ENCODE results near the gene MT1E. TPM values are rescaled to one million over a fixed set of nuclear protein-coding genes. Genes with fewer than 3 reads are reported as not detected.
"Not testable (repeated sequence)": the region's sequence is repeated elsewhere in the genome, so short reads cannot be mapped to it uniquely, and the experiment has no call there.

MT1E gene
- total and polyA plus RNA-seq, 2 donors (not counting 1 experiment from before 2014, with no cell fraction given): 3.1 TPM; not detected in 1

- intact Hi-C loops (cut with micrococcal nuclease): no loop called here
- Histone ChIP-seq H3K9me3 (ENCODE audit: control extremely low read depth in 1 of 3, control insufficient read depth in 2 of 3, insufficient read depth in 1 of 3, low read length in 2 of 3) (no peaks in the 10 kb centered on the region), H3K4me2 (replicated peaks; ENCODE audit: low read depth, low read length, poor library complexity, severe bottlenecking) (no peak overlapping the region), H3K4me1 (ENCODE audit: control insufficient read depth in 2 of 2, insufficient read depth in 2 of 2, low read length in 2 of 2) (peaks cover 17% of the 10 kb centered on the region in 2 donors), H3K36me3 (replicated peaks in 1 of 2; ENCODE audit: control extremely low read depth in 1 of 2, control insufficient read depth in 1 of 2, extremely low read depth in 1 of 2, insufficient read depth in 2 of 2, low read length in 1 of 2) (no peaks in the 10 kb centered on the region), H3K27ac (ENCODE audit: low read length in 2 of 2) (no peak overlapping the region), H3K27me3 (replicated peaks in 1 of 4; ENCODE audit: control extremely low read depth in 1 of 4, control insufficient read depth in 3 of 4, insufficient read depth in 4 of 4, low read length in 3 of 4) (peaks cover 0 to 43% (median 24%) of the 10 kb centered on the region in 4 experiments), H4K20me1 (ENCODE audit: control insufficient read depth, insufficient read depth, low read length, poor library complexity, severe bottlenecking) (no peaks in the 10 kb centered on the region), H2AFZ (ENCODE audit: insufficient read depth, low read depth, low read length, poor library complexity, severe bottlenecking) (no peak overlapping the region), H3K79me2 (ENCODE audit: control insufficient read depth, insufficient read depth, low read length) (no peaks in the 10 kb centered on the region), H3K9ac (ENCODE audit: low read length) (no peak overlapping the region), H3K4me3 (ENCODE audit: control extremely low read depth in 1 of 5, extremely low read depth in 1 of 5, insufficient read depth in 1 of 5, low read depth in 2 of 5, low read length in 4 of 5) (no peak overlapping the region)
- Mint-ChIP-seq H3K27ac (no peak overlapping the region), H3K4me1 (peaks cover 18% of the 10 kb centered on the region), H3K27me3 (peaks cover 51% of the 10 kb centered on the region), H3K9me3 (ENCODE audit: insufficient read depth) (no peaks in the 10 kb centered on the region), H3K4me3 (no peak overlapping the region)
- no peak for ATAC-seq (ENCODE audit: low read depth)
- WGBS (ENCODE audit: insufficient coverage): 93% methylated on average over 3 of the region's 8 CpGs
- ChIA-PET POLR2A (no interaction called here), CTCF (no interaction called here)
- no peak for TF ChIP-seq EZH2 (IDR thresholded peaks at IDR 0.05; ENCODE audit: borderline replicate concordance, insufficient read depth, low read depth, low read length, poor library complexity, severe bottlenecking)
- no peak for TF ChIP-seq CTCF (IDR thresholded peaks at IDR 0.05)
- DNase-seq: no peak
Observed at GRCh38 chr16:56620339-56620897, 5.2 kb upstream of the MT1E start.

GRCh38 chr16:56621665-56622445, 3.7 kb upstream of the MT1E start:
- ATAC-seq (ENCODE audit: low read depth); H2AFZ ChIP-seq (ENCODE audit: insufficient read depth, low read depth, low read length, poor library complexity, severe bottlenecking); H4K20me1 ChIP-seq (ENCODE audit: control insufficient read depth, insufficient read depth, low read length, poor library complexity, severe bottlenecking); H3K4me3 Mint-ChIP-seq; CTCF ChIA-PET; H3K4me2 ChIP-seq (replicated peaks; ENCODE audit: low read depth, low read length, poor library complexity, severe bottlenecking); H3K9ac ChIP-seq (ENCODE audit: low read length); H3K9me3 Mint-ChIP-seq (ENCODE audit: insufficient read depth); H3K27ac Mint-ChIP-seq; H3K79me2 ChIP-seq (ENCODE audit: control insufficient read depth, insufficient read depth, low read length); H3K27ac ChIP-seq (ENCODE audit: low read length in 2 of 2); H3K4me3 ChIP-seq (ENCODE audit: control extremely low read depth in 1 of 5, extremely low read depth in 1 of 5, insufficient read depth in 1 of 5, low read depth in 2 of 5, low read length in 4 of 5); DNase-seq; intact Hi-C loops (cut with micrococcal nuclease); H3K36me3 ChIP-seq (replicated peaks in 1 of 2; ENCODE audit: control extremely low read depth in 1 of 2, control insufficient read depth in 1 of 2, extremely low read depth in 1 of 2, insufficient read depth in 2 of 2, low read length in 1 of 2); H3K9me3 ChIP-seq (ENCODE audit: control extremely low read depth in 1 of 3, control insufficient read depth in 2 of 3, insufficient read depth in 1 of 3, low read length in 2 of 3); POLR2A ChIA-PET: not testable (repeated sequence)
- Mint-ChIP-seq H3K4me1 (peaks cover 20% of the 10 kb centered on the region), H3K27me3 (peaks cover 55% of the 10 kb centered on the region)
- 79% methylated on average over 4 of the region's 4 CpGs for WGBS (ENCODE audit: insufficient coverage)
- Histone ChIP-seq H3K4me1 (ENCODE audit: control insufficient read depth in 2 of 2, insufficient read depth in 2 of 2, low read length in 2 of 2) (peaks cover 22 to 23% of the 10 kb centered on the region in 2 donors), H3K27me3 (replicated peaks in 1 of 4; ENCODE audit: control extremely low read depth in 1 of 4, control insufficient read depth in 3 of 4, insufficient read depth in 4 of 4, low read length in 3 of 4) (peaks cover 0 to 47% (median 31%) of the 10 kb centered on the region in 4 experiments)

- H3K4me2 ChIP-seq (replicated peaks; ENCODE audit: low read depth, low read length, poor library complexity, severe bottlenecking); H3K27ac ChIP-seq (ENCODE audit: low read length in 2 of 2); H4K20me1 ChIP-seq (ENCODE audit: control insufficient read depth, insufficient read depth, low read length, poor library complexity, severe bottlenecking); intact Hi-C loops (cut with micrococcal nuclease); H3K79me2 ChIP-seq (ENCODE audit: control insufficient read depth, insufficient read depth, low read length); H3K27ac Mint-ChIP-seq; H3K9me3 ChIP-seq (ENCODE audit: control extremely low read depth in 1 of 3, control insufficient read depth in 2 of 3, insufficient read depth in 1 of 3, low read length in 2 of 3); POLR2A ChIA-PET; H3K4me3 Mint-ChIP-seq; H2AFZ ChIP-seq (ENCODE audit: insufficient read depth, low read depth, low read length, poor library complexity, severe bottlenecking); ATAC-seq (ENCODE audit: low read depth); H3K36me3 ChIP-seq (replicated peaks in 1 of 2; ENCODE audit: control extremely low read depth in 1 of 2, control insufficient read depth in 1 of 2, extremely low read depth in 1 of 2, insufficient read depth in 2 of 2, low read length in 1 of 2); H3K9me3 Mint-ChIP-seq (ENCODE audit: insufficient read depth); DNase-seq; H3K4me3 ChIP-seq (ENCODE audit: control extremely low read depth in 1 of 5, extremely low read depth in 1 of 5, insufficient read depth in 1 of 5, low read depth in 2 of 5, low read length in 4 of 5); H3K9ac ChIP-seq (ENCODE audit: low read length): not testable (repeated sequence)
- peaks cover 0 to 39% (median 24%) of the 10 kb centered on the region in 4 experiments for H3K27me3 ChIP-seq (replicated peaks in 1 of 4; ENCODE audit: control extremely low read depth in 1 of 4, control insufficient read depth in 3 of 4, insufficient read depth in 4 of 4, low read length in 3 of 4)
- CTCF ChIA-PET: interaction anchor here (0.9 to 1.7 kb wide), 4 partner anchors 11 to 22 kb away, joined by 3 to 5 read pairs (median 4); partner anchors contain the start of gene MT1A
- peaks cover 13% of the 10 kb centered on the region for H3K4me1 Mint-ChIP-seq
- peaks cover 14% of the 10 kb centered on the region in 2 donors for H3K4me1 ChIP-seq (ENCODE audit: control insufficient read depth in 2 of 2, insufficient read depth in 2 of 2, low read length in 2 of 2)
- H3K27me3 Mint-ChIP-seq: peaks cover 48% of the 10 kb centered on the region
- WGBS (ENCODE audit: insufficient coverage): 91% methylated on average over 5 of the region's 5 CpGs
Observed at GRCh38 chr16:56623184-56623583, 2.4 kb upstream of the MT1E start.
